Neural cell (in vitro differentiated cells): ENCODE measurements around the gene C21orf58. TPM values are rescaled to one million over a fixed set of nuclear protein-coding genes. Genes with fewer than 3 reads are reported as not detected.

Experiments
- H2AFZ ChIP-seq: fragments of 200-600, 300-800 bp; sonication (generic), shearing (Covaris generic); 2 replicates; pipeline ENCODE4 v1.6.0; 2014; ENCODE audit warnings: low read depth, mild to moderate bottlenecking, antibody characterized with exemption, low read length, moderate library complexity
- H3F3A ChIP-seq: fragments of 200-600 bp; shearing (Covaris generic); 2 replicates; pipeline ENCODE4 v1.6.1; 2016; ENCODE audit warnings: mild to moderate bottlenecking, moderate library complexity, mixed read lengths, antibody characterized with exemption, low read length; ENCODE audit not compliant: insufficient read depth, poor library complexity, severe bottlenecking
- H3K27ac ChIP-seq: fragments of 200-600, 300-800 bp; sonication (generic), shearing (Covaris generic); 2 replicates; pipeline ENCODE4 v1.5.1; 2014; ENCODE audit warnings: mild to moderate bottlenecking, low read length, moderate library complexity
- H3K27me3 ChIP-seq: fragments of 300-800, 200-600 bp; sonication (generic), shearing (Covaris generic); 2 replicates; pipeline ENCODE4 v1.6.0; 2014; ENCODE audit warnings: mild to moderate bottlenecking, low read depth, low read length, moderate library complexity; ENCODE audit not compliant: insufficient read depth
- H3K36me3 ChIP-seq: fragments of 300-800, 200-600 bp; sonication (generic), shearing (Covaris generic); 2 replicates; pipeline ENCODE4 v1.5.1; 2014; ENCODE audit warnings: mild to moderate bottlenecking, antibody characterized with exemption, low read length, moderate library complexity; ENCODE audit not compliant: insufficient read depth
- H3K4me2 ChIP-seq: fragments of 300-800, 200-600 bp; sonication (generic), shearing (Covaris generic); 2 replicates; pipeline ENCODE4 v1.6.0; 2014; ENCODE audit warnings: mild to moderate bottlenecking, low read length
- H3K4me3 ChIP-seq: fragments of 300-800, 200-600 bp; sonication (generic), shearing (Covaris generic); 2 replicates; pipeline ENCODE4 v1.5.1; 2014; ENCODE audit warnings: mild to moderate bottlenecking, low read length, moderate library complexity
- H3K79me2 ChIP-seq: fragments of 200-600 bp; shearing (Covaris generic); replicated peaks from 2 replicates; pipeline ENCODE4 v1.6.0; 2014; ENCODE audit warnings: mild to moderate bottlenecking, low read length, moderate library complexity; ENCODE audit not compliant: insufficient read depth
- H3K9ac ChIP-seq: fragments of 300-800, 200-600 bp; sonication (generic), shearing (Covaris generic); 2 replicates; pipeline ENCODE4 v1.6.1; 2016; ENCODE audit warnings: mild to moderate bottlenecking, low read length, mixed read lengths
- H3K9me2 ChIP-seq: fragments of 200-600 bp; shearing (Covaris generic); 2 replicates; pipeline ENCODE4 v1.6.1; 2016; ENCODE audit warnings: mild to moderate bottlenecking, low read length, mixed read lengths; ENCODE audit not compliant: insufficient read depth
- H3K9me3 ChIP-seq: fragments of 200-600, 300-800 bp; sonication (generic), shearing (Covaris generic); 2 replicates; pipeline ENCODE4 v1.6.1; 2016; ENCODE audit warnings: mild to moderate bottlenecking, mixed run types, low read length, moderate library complexity, mixed read lengths
- H4K20me1 ChIP-seq: fragments of 200-600 bp; shearing (Covaris generic); 2 replicates; pipeline ENCODE4 v1.6.1; 2016; ENCODE audit warnings: mild to moderate bottlenecking, mixed run types; ENCODE audit not compliant: insufficient read depth
- EP300 ChIP-seq: fragments of 450-650 bp; conservative IDR thresholded peaks from 2 replicates; pipeline ENCODE4 v1.6.1; 2014; ENCODE audit warnings: antibody characterized with exemption, mild to moderate bottlenecking, moderate library complexity; ENCODE audit not compliant: poor library complexity, severe bottlenecking
- EZH2 ChIP-seq: fragments of 200-600, 300-800 bp; shearing (Covaris generic), sonication (generic); IDR thresholded peaks from 2 replicates; pipeline ENCODE4 v1.6.1; 2014; ENCODE audit warnings: antibody characterized with exemption, low read length, borderline replicate concordance, mild to moderate bottlenecking; ENCODE audit not compliant: insufficient read depth, poor library complexity, severe bottlenecking
- MXI1 ChIP-seq: fragments of 450-650 bp; conservative IDR thresholded peaks from 2 replicates; pipeline ENCODE4 v1.6.1; 2014; ENCODE audit warnings: antibody characterized with exemption, mild to moderate bottlenecking; ENCODE audit not compliant: poor library complexity, severe bottlenecking
- POLR2AphosphoS5 ChIP-seq: IDR thresholded peaks from 2 replicates; pipeline ENCODE4 v1.6.1; 2012
- RAD21 ChIP-seq: fragments of 450-650 bp; conservative IDR thresholded peaks from 2 replicates; pipeline ENCODE4 v1.6.1; 2014; ENCODE audit warnings: antibody characterized with exemption, mild to moderate bottlenecking, moderate library complexity
- SMC3 ChIP-seq: fragments of 450-650 bp; conservative IDR thresholded peaks from 2 replicates; pipeline ENCODE4 v1.6.1; 2014; ENCODE audit warnings: antibody characterized with exemption, mild to moderate bottlenecking, moderate library complexity; ENCODE audit not compliant: poor library complexity
- TAF1 ChIP-seq: IDR thresholded peaks from 2 replicates; pipeline ENCODE4 v1.6.1; 2012; ENCODE audit warnings: low read depth
- polyA plus RNA-seq: library from polyadenylated mRNA; depleted of rRNA; stranded (reverse); fragments of >200 nt; gene quantifications from 2 replicates; pipeline ENCODE4 v1.2.3, GENCODE V29; 2014
- TF ChIP-seq, protein P1 (sequence below): IDR thresholded peaks from 2 replicates; pipeline ENCODE4 v1.6.1; 2012; ENCODE audit warnings: borderline replicate concordance
- TF ChIP-seq, protein P2 (sequence below): fragments of 450-650 bp; IDR thresholded peaks from 2 replicates; pipeline ENCODE4 v1.5.1; 2014; ENCODE audit warnings: antibody characterized with exemption, mild to moderate bottlenecking, moderate library complexity; ENCODE audit not compliant: poor library complexity, severe bottlenecking

The C21orf58 gene
- polyA plus RNA-seq, 1 donor from 2014 or later, result 3.0 TPM

DNA sequence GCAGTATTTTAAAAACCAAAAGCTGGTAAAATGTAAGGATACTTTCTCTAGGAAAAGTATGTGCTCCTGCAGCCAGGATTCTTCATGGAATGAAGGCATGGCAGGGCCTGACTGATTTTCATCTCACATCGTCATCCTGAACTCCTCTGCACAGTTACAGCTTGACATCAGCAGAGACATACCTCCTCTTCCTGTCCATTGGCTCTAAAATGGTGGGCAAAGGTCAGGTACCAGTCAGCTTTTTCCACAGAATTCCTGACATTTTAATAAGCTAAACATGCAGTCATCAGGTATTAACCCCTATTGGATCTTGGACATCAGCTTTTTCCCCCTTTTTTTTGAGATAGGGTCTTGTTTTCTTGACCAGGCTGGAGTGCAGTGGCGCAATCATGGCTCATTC, 6.1 kb upstream of the C21orf58 start:
- peaks cover 28% of the 10 kb centered on the region for H3K79me2 ChIP-seq
- H3K4me3 ChIP-seq, result no peak overlapping the region
- H4K20me1 ChIP-seq, result no peaks in the 10 kb centered on the region
- H3F3A ChIP-seq, result no peaks in the 10 kb centered on the region
- H3K27me3 ChIP-seq, result no peaks in the 10 kb centered on the region
- no peak overlapping the region for H3K4me2 ChIP-seq
- H2AFZ ChIP-seq, result no peak overlapping the region
- no peaks in the 10 kb centered on the region for H3K9me2 ChIP-seq
- H3K27ac ChIP-seq, result no peak overlapping the region
- no peak overlapping the region for H3K9ac ChIP-seq
- TF ChIP-seq, protein P1, sequence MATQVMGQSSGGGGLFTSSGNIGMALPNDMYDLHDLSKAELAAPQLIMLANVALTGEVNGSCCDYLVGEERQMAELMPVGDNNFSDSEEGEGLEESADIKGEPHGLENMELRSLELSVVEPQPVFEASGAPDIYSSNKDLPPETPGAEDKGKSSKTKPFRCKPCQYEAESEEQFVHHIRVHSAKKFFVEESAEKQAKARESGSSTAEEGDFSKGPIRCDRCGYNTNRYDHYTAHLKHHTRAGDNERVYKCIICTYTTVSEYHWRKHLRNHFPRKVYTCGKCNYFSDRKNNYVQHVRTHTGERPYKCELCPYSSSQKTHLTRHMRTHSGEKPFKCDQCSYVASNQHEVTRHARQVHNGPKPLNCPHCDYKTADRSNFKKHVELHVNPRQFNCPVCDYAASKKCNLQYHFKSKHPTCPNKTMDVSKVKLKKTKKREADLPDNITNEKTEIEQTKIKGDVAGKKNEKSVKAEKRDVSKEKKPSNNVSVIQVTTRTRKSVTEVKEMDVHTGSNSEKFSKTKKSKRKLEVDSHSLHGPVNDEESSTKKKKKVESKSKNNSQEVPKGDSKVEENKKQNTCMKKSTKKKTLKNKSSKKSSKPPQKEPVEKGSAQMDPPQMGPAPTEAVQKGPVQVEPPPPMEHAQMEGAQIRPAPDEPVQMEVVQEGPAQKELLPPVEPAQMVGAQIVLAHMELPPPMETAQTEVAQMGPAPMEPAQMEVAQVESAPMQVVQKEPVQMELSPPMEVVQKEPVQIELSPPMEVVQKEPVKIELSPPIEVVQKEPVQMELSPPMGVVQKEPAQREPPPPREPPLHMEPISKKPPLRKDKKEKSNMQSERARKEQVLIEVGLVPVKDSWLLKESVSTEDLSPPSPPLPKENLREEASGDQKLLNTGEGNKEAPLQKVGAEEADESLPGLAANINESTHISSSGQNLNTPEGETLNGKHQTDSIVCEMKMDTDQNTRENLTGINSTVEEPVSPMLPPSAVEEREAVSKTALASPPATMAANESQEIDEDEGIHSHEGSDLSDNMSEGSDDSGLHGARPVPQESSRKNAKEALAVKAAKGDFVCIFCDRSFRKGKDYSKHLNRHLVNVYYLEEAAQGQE, result no peak
- no peak for TF ChIP-seq EP300
- no peak for TF ChIP-seq TAF1
- TF ChIP-seq, protein P2, sequence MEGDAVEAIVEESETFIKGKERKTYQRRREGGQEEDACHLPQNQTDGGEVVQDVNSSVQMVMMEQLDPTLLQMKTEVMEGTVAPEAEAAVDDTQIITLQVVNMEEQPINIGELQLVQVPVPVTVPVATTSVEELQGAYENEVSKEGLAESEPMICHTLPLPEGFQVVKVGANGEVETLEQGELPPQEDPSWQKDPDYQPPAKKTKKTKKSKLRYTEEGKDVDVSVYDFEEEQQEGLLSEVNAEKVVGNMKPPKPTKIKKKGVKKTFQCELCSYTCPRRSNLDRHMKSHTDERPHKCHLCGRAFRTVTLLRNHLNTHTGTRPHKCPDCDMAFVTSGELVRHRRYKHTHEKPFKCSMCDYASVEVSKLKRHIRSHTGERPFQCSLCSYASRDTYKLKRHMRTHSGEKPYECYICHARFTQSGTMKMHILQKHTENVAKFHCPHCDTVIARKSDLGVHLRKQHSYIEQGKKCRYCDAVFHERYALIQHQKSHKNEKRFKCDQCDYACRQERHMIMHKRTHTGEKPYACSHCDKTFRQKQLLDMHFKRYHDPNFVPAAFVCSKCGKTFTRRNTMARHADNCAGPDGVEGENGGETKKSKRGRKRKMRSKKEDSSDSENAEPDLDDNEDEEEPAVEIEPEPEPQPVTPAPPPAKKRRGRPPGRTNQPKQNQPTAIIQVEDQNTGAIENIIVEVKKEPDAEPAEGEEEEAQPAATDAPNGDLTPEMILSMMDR, result no peak
- TF ChIP-seq EZH2, result no peak
- TF ChIP-seq POLR2AphosphoS5, result no peak
- TF ChIP-seq SMC3, result no peak
- no peak for TF ChIP-seq MXI1
- no peak for TF ChIP-seq RAD21
- no peaks in the 10 kb centered on the region for H3K9me3 ChIP-seq
- no peaks in the 10 kb centered on the region for H3K36me3 ChIP-seq

DNA sequence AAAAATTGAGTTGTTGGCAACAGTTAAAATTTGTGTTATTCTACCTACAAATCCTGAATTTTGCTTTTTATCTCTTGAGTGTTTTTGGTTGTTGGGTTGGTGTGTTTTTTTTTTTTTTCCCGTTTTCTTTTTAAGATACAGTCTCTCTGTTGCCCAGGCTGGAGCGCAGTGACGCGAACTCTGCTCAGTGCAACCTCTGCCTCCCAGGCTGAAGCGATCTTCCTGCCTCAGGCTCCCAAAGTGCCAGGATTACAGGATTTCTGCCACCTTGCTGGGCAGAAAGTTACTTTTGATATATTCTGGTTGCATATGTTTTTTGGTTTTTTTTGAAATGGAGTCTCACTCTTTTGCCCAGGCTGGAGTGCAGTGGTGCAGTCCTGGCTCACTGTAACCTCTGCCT, 4.5 kb upstream of the C21orf58 start:
- H3K9me3 ChIP-seq, result no peaks in the 10 kb centered on the region
- H3K9ac ChIP-seq, result no peak overlapping the region
- H3K4me3 ChIP-seq, result no peak overlapping the region
- peaks cover 33% of the 10 kb centered on the region for H3K79me2 ChIP-seq
- TF ChIP-seq TAF1, result no peak
- no peak for TF ChIP-seq POLR2AphosphoS5
- no peak for TF ChIP-seq SMC3
- TF ChIP-seq RAD21, result no peak
- TF ChIP-seq, protein P1, result no peak
- TF ChIP-seq EZH2, result no peak
- no peak overlapping the region for H2AFZ ChIP-seq
- no peaks in the 10 kb centered on the region for H4K20me1 ChIP-seq
- no peaks in the 10 kb centered on the region for H3F3A ChIP-seq
- H3K36me3 ChIP-seq, result no peaks in the 10 kb centered on the region
- no peaks in the 10 kb centered on the region for H3K9me2 ChIP-seq
- H3K4me2 ChIP-seq, result no peak overlapping the region
- H3K27me3 ChIP-seq, result no peaks in the 10 kb centered on the region
- no peak overlapping the region for H3K27ac ChIP-seq
